Ectodermal cell (in vitro differentiated cells): ENCODE measurements around the gene HPCAL4.

Experiments
- H3K27ac ChIP-seq: 2 replicates; pipeline ENCODE4 v1.7.0; 2013; ENCODE audit warnings: mild to moderate bottlenecking, low read depth, low read length; ENCODE audit not compliant: insufficient read depth, poor library complexity, severe bottlenecking
- H3K27me3 ChIP-seq: 2 replicates; pipeline ENCODE4 v1.7.0; 2013; ENCODE audit warnings: mild to moderate bottlenecking, low read length; ENCODE audit not compliant: insufficient read depth, control insufficient read depth, poor library complexity, severe bottlenecking
- H3K36me3 ChIP-seq: one replicate; pipeline ENCODE4 v1.7.0; 2013; ENCODE audit warnings: low read length; ENCODE audit not compliant: control insufficient read depth, insufficient read depth
- H3K4me1 ChIP-seq: one replicate; pipeline ENCODE4 v1.7.0; 2013; ENCODE audit warnings: low read length; ENCODE audit not compliant: control insufficient read depth, insufficient read depth
- H3K4me3 ChIP-seq: 2 replicates; pipeline ENCODE4 v1.7.0; 2013; ENCODE audit warnings: low read depth, low read length, control low read depth; ENCODE audit not compliant: insufficient read depth
- H3K9me3 ChIP-seq: 2 replicates; pipeline ENCODE4 v1.7.0; 2013; ENCODE audit warnings: mild to moderate bottlenecking, low read length, moderate library complexity; ENCODE audit not compliant: control insufficient read depth
- WGBS, 2 experiments: methylation state at CpG; one replicate each; pipeline ENCODE4 v1.1.7; 2013; ENCODE audit warnings: missing lambda C conversion rate in 2 of 2; 5-methylcytosine and 5-hydroxymethylcytosine counted together

Gene HPCAL4

GRCh38 chr1:39680751-39681150, 10.5 kb downstream of the HPCAL4 start:
- no peaks in the 10 kb centered on the region for H3K36me3 ChIP-seq
- H3K27ac ChIP-seq = no peak overlapping the region
- WGBS, 2 experiments = 80 to 81% methylated on average over 4 of the region's 4 CpGs
- H3K9me3 ChIP-seq = no peaks in the 10 kb centered on the region
- H3K27me3 ChIP-seq = peaks cover 88% of the 10 kb centered on the region
- H3K4me3 ChIP-seq = no peak overlapping the region
- no peaks in the 10 kb centered on the region for H3K4me1 ChIP-seq

DNA sequence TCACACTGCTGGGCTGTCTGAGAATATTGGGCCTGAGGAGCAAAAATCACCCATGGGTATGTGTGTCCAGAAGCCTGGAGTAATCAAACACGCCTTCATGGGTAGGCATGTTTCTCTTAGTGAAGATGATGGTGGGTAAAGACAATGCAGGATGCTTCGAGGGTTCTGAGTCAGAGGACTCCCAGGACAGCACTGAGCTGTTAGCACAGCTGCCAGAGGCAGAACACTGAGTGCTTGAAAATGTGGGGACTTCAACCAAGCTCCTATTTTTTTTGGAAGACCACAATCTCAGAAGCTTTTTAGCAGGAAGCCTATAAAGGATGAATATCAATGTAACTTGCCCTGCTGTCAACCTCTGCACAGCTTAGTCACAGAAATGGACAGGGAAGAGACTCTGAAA, 11.4 kb downstream of the HPCAL4 start:
- H3K27ac ChIP-seq = no peak overlapping the region
- H3K36me3 ChIP-seq = no peaks in the 10 kb centered on the region
- H3K4me1 ChIP-seq = no peaks in the 10 kb centered on the region
- no peak overlapping the region for H3K4me3 ChIP-seq
- WGBS, 2 experiments = 38 to 60% methylated on average over 2 of the region's 2 CpGs
- H3K9me3 ChIP-seq = no peaks in the 10 kb centered on the region
- peaks cover 89% of the 10 kb centered on the region for H3K27me3 ChIP-seq

GRCh38 chr1:39678889-39679288, 12.3 kb downstream of the HPCAL4 start:
- Histone ChIP-seq H3K4me1 (no peaks in the 10 kb centered on the region), H3K36me3 (no peaks in the 10 kb centered on the region), H3K4me3 (no peak overlapping the region), H3K9me3 (no peaks in the 10 kb centered on the region), H3K27me3 (peaks cover 89% of the 10 kb centered on the region), H3K27ac (no peak overlapping the region)
- WGBS, 2 experiments = 50 to 77% methylated on average over 1 to 2 of the region's 2 CpGs

DNA sequence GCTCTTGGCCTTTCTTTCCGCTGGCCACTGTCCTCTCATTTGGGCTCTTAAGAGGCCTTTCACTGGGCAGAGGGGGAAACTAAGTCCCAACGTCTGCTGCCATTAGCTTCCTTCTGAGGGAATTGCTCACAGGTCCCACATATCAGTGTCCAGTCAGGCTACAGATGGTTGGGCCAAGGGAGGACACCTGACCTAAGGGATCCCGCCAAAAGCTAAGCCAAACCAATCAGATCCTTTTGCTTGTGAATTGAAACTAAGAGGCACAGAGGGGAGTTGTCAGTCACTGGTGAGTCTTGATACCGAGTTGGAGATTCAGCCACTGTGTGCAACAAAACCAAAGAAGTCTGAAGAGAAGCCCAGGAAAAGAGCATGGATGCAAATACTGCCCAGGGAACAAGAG, 13.6 kb downstream of the HPCAL4 start:
- 65 to 71% methylated on average over 4 of the region's 4 CpGs for WGBS, 2 experiments
- peaks cover 89% of the 10 kb centered on the region for H3K27me3 ChIP-seq
- no peak overlapping the region for H3K4me3 ChIP-seq
- no peaks in the 10 kb centered on the region for H3K36me3 ChIP-seq
- H3K27ac ChIP-seq = no peak overlapping the region
- no peaks in the 10 kb centered on the region for H3K4me1 ChIP-seq
- H3K9me3 ChIP-seq = no peaks in the 10 kb centered on the region

DNA sequence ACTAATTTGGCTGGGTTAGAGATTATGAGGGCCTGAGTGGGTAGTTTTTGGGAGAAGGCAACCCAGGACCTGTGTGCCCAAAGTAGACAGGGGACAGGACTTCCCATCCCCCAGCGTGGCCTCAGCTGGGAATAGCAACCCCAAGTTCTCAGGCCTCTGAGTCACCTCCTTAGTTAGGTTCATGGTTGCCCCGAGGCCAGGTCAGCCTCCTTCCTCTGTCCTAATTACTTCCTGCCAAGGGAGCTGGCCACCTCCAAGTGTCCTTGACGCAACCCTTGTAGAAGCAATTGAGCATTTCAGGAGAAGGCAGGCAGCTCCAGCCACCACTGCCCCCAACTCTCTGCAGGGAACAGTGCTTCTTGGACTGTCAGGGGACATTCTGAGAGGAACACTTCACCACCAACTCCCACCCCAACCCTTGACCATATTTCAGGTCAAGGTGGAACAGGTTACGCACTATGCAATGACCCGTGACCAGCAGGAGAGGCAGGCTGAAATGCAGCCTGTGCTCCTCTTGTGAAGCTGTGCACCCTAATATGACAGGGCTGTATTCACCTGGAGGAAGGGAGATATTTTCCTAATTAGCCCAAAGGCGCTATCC, 14.2 kb downstream of the HPCAL4 start:
- H3K27me3 ChIP-seq = peaks cover 89% of the 10 kb centered on the region
- 80 to 82% methylated on average over 6 of the region's 6 CpGs for WGBS, 2 experiments

DNA sequence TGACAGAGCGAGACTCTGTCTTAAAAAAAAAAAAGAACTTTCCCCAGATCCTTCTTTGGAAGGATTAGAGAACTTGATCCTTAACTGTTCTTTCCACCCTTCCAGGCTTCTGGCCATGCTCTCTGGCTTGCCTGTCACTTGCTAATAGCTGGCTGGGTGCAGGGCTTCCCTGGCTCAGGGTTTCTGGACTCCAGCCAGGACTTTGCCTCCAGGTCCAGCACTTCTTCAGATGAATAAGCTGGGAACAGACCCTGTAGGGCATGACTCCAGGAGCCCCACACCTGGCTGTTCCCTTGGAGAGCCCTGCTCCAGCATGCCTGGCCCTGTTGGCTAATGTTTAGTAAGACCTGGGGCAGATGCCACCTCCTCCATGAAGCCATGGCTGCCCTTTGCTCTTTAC, 16.0 kb downstream of the HPCAL4 start:
- H3K27me3 ChIP-seq = peaks cover 89% of the 10 kb centered on the region
- H3K4me3 ChIP-seq = no peak overlapping the region
- H3K27ac ChIP-seq = no peak overlapping the region
- H3K9me3 ChIP-seq = no peaks in the 10 kb centered on the region
- 88 to 90% methylated on average over 1 of the region's 1 CpG for WGBS, 2 experiments
- H3K36me3 ChIP-seq = no peaks in the 10 kb centered on the region
- peaks cover 6% of the 10 kb centered on the region for H3K4me1 ChIP-seq

More for the DNA sequence above, 14.2 kb downstream of the HPCAL4 start:
- Histone ChIP-seq H3K9me3 (no peaks in the 10 kb centered on the region), H3K4me3 (no peak overlapping the region), H3K27ac (no peak overlapping the region), H3K4me1 (no peaks in the 10 kb centered on the region), H3K36me3 (no peaks in the 10 kb centered on the region)

GRCh38 chr1:39673215-39673614, 18.0 kb downstream of the HPCAL4 start:
- Histone ChIP-seq H3K4me3 (no peak overlapping the region), H3K36me3 (no peaks in the 10 kb centered on the region), H3K27me3 (peaks cover 89% of the 10 kb centered on the region), H3K27ac (no peak overlapping the region), H3K9me3 (no peaks in the 10 kb centered on the region), H3K4me1 (peaks cover 6% of the 10 kb centered on the region)
- WGBS, 2 experiments = 70 to 78% methylated on average over 3 of the region's 3 CpGs

DNA sequence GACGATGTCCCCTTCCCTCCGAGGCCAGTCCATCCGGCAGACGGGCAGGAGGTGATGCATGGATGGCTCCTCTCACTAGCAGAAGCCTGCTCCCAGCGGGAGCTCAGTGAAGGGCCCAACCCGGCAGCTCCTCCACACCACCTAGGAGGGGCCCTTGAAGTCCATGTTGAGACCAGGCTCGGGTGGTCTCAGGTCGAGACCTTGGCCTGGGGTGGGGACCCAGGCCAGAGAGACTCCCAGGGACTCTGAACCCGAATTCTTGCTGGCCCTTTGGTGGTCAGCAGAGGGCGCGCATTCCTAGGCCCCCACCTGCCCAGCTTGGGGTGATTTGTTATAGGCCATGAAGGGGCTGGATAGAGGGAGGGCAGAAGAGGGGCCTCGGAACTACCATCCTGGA, 18.7 kb downstream of the HPCAL4 start:
- Histone ChIP-seq H3K9me3 (no peaks in the 10 kb centered on the region), H3K4me1 (peaks cover 6% of the 10 kb centered on the region), H3K27ac (no peak overlapping the region), H3K4me3 (peak overlapping the region; percentile 33), H3K27me3 (peaks cover 95% of the 10 kb centered on the region), H3K36me3 (no peaks in the 10 kb centered on the region)
- 8 to 12% methylated on average over 12 of the region's 12 CpGs for WGBS, 2 experiments

GRCh38 chr1:39671793-39672550, 19.3 kb downstream of the HPCAL4 start, which contains the start of gene NT5C1A:
Gene NT5C1A, minus strand, starts transcription at chr1:39672107. Its CDS starts 69 bp downstream, at chr1:39672038.
- no peaks in the 10 kb centered on the region for H3K9me3 ChIP-seq
- H3K4me3 ChIP-seq = peak within 1 kb of the TSS; percentile 33
- 3% methylated on average over 55 of the region's 55 CpGs for WGBS, 2 experiments

DNA sequence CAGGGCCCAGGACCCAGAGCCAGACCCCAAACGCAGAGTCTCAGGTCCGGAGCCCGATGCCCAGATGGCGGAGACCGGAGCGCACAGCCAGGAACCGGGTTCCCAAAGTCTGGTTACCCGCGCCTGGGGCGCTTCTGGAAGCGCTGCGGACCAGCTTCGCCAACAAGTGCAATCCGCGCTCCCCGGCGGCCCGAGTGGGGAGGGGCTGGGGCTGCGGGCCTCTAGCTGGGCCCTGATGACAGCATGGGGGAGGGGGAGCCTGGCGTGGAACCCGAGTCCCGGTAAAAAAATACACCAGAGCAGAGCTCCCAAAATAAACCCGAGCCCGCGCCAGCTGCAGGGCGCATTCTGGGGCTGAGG, 19.8 kb downstream of the HPCAL4 start:
- no peaks in the 10 kb centered on the region for H3K36me3 ChIP-seq
- H3K27ac ChIP-seq = no peak overlapping the region
- peaks cover 6% of the 10 kb centered on the region for H3K4me1 ChIP-seq
- H3K27me3 ChIP-seq = peaks cover 95% of the 10 kb centered on the region
- WGBS, 2 experiments = 4 to 5% methylated on average over 26 of the region's 26 CpGs
- peak overlapping the region; percentile 33 for H3K4me3 ChIP-seq
- no peaks in the 10 kb centered on the region for H3K9me3 ChIP-seq

More at GRCh38 chr1:39671793-39672550, 19.3 kb downstream of the HPCAL4 start, which contains the start of gene NT5C1A:
- Histone ChIP-seq H3K27ac (no peak within 1 kb of the TSS), H3K4me1 (peaks cover 6% of the 10 kb centered on the region), H3K36me3 (no peaks in the 10 kb centered on the region), H3K27me3 (peaks cover 95% of the 10 kb centered on the region)
